Measurements from ENCODE around the gene PACRG. TPM values are rescaled to one million over a fixed set of nuclear protein-coding genes. Genes with fewer than 3 reads are reported as not detected.

PACRG gene
- total and polyA plus RNA-seq, 2 donors from 2014 or later = 7.4 to 20.0 TPM

DNA sequence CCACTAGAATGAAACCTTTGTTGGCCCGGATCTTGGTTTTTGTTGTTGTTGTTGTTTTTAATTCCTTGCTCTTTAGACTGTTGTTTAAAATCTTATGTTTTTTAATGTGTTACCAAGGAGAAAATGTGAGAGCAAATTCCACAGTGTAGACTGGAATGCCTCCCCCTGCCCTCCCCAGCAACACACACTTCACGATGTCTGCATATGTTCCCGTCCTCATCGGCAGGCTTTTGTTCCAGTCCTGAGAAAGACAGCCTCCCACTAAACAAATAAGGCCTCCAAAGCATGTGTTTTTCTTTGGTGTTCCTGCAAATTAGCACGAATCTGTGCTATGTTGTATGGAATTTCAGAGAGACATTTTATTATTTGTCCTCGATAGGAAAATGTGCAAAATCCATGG is 423.4 kb downstream of the PACRG start:
- TF ChIP-seq, protein P1, sequence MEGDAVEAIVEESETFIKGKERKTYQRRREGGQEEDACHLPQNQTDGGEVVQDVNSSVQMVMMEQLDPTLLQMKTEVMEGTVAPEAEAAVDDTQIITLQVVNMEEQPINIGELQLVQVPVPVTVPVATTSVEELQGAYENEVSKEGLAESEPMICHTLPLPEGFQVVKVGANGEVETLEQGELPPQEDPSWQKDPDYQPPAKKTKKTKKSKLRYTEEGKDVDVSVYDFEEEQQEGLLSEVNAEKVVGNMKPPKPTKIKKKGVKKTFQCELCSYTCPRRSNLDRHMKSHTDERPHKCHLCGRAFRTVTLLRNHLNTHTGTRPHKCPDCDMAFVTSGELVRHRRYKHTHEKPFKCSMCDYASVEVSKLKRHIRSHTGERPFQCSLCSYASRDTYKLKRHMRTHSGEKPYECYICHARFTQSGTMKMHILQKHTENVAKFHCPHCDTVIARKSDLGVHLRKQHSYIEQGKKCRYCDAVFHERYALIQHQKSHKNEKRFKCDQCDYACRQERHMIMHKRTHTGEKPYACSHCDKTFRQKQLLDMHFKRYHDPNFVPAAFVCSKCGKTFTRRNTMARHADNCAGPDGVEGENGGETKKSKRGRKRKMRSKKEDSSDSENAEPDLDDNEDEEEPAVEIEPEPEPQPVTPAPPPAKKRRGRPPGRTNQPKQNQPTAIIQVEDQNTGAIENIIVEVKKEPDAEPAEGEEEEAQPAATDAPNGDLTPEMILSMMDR (IDR thresholded peaks at IDR 0.05; ENCODE audit: borderline replicate concordance, extremely low read depth, insufficient read depth) = no peak
- peak in 3 of 5 donors; percentile 22 to 61 (median 37) for DNase-seq
- intact Hi-C loops (cut with DNase I) = no loop called here
- Histone ChIP-seq H3K9me3 (ENCODE audit: control insufficient read depth in 2 of 3, insufficient read depth in 1 of 3, low read length in 3 of 3) (no peaks in the 10 kb centered on the region), H3K27me3 (ENCODE audit: control insufficient read depth, insufficient read depth, low read length) (no peaks in the 10 kb centered on the region), H3K4me1 (ENCODE audit: control insufficient read depth in 2 of 3, insufficient read depth in 2 of 3, low read depth in 1 of 3, low read length in 3 of 3) (no peaks in the 10 kb centered on the region), H3K27ac (ENCODE audit: low read depth in 2 of 2, low read length in 2 of 2) (no peak overlapping the region), H3K36me3 (ENCODE audit: control insufficient read depth in 2 of 3, insufficient read depth in 3 of 3, low read length in 3 of 3) (no peaks in the 10 kb centered on the region), H3K4me3 (ENCODE audit: low read length in 3 of 3) (no peak overlapping the region), H3K9ac (ENCODE audit: low read length in 3 of 3) (no peak overlapping the region)
- FAIRE-seq = no peak

DNA sequence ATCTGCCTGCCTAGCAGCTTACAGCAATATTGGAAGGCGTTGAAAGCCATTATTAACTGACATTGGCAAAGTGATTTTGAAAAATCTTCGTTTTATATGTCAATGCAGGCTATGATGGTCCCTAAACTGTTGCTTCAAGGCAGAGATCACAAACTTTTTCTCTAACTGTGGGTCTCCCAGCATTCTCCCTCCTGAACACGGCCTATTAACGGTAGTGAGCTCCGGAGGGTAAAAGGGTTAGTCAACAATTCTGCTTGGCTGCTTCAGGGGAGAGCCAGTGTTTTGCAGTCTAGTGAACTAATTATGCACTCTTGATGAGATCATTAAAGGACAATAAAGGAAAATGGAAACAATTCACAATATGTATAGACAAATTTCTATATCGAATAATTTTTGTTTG is 424.9 kb downstream of the PACRG start:
- TF ChIP-seq, protein P1 (IDR thresholded peaks at IDR 0.05; ENCODE audit: borderline replicate concordance, extremely low read depth, insufficient read depth) = no peak
- Histone ChIP-seq H3K9me3 (ENCODE audit: control insufficient read depth in 2 of 3, insufficient read depth in 1 of 3, low read length in 3 of 3) (no peaks in the 10 kb centered on the region), H3K4me1 (ENCODE audit: control insufficient read depth in 2 of 3, insufficient read depth in 2 of 3, low read depth in 1 of 3, low read length in 3 of 3) (no peaks in the 10 kb centered on the region), H3K27me3 (ENCODE audit: control insufficient read depth, insufficient read depth, low read length) (no peaks in the 10 kb centered on the region), H3K36me3 (ENCODE audit: control insufficient read depth in 2 of 3, insufficient read depth in 3 of 3, low read length in 3 of 3) (no peaks in the 10 kb centered on the region), H3K9ac (ENCODE audit: low read length in 3 of 3) (no peak overlapping the region), H3K4me3 (ENCODE audit: low read length in 3 of 3) (no peak overlapping the region), H3K27ac (ENCODE audit: low read depth in 2 of 2, low read length in 2 of 2) (no peak overlapping the region)
- DNase-seq (no peak), FAIRE-seq (no peak)
- intact Hi-C loops (cut with DNase I) = no loop called here

DNA sequence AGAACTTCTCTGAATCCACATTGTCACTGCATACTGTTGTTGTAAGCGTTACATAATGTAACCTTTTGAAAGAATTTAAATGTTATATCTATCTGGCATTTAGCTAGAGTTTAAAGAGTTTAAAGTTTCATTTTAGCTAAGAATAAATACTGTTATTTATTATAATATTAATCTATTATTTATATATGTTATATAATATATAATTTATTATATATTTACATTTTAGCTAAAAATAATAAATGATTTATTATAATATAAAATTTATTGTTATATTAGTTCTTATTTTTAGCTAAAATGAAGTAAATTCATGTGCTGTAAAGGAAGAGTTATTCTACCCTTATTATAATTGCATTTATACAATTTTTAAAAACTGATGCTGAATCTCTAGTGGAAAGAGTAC is 431.3 kb downstream of the PACRG start:
- FAIRE-seq = peak; percentile 52
- DNase-seq = no peak
- Histone ChIP-seq H3K4me3 (ENCODE audit: low read length in 3 of 3) (no peak overlapping the region), H3K27me3 (ENCODE audit: control insufficient read depth, insufficient read depth, low read length) (no peaks in the 10 kb centered on the region), H3K36me3 (ENCODE audit: control insufficient read depth in 2 of 3, insufficient read depth in 3 of 3, low read length in 3 of 3) (no peaks in the 10 kb centered on the region), H3K27ac (ENCODE audit: low read depth in 2 of 2, low read length in 2 of 2) (no peak overlapping the region), H3K9ac (ENCODE audit: low read length in 3 of 3) (no peak overlapping the region), H3K9me3 (ENCODE audit: control insufficient read depth in 2 of 3, insufficient read depth in 1 of 3, low read length in 3 of 3) (no peaks in the 10 kb centered on the region), H3K4me1 (ENCODE audit: control insufficient read depth in 2 of 3, insufficient read depth in 2 of 3, low read depth in 1 of 3, low read length in 3 of 3) (no peaks in the 10 kb centered on the region)
- TF ChIP-seq, protein P1 (IDR thresholded peaks at IDR 0.05; ENCODE audit: borderline replicate concordance, extremely low read depth, insufficient read depth) = no peak
- intact Hi-C loops (cut with DNase I) = no loop called here

DNA sequence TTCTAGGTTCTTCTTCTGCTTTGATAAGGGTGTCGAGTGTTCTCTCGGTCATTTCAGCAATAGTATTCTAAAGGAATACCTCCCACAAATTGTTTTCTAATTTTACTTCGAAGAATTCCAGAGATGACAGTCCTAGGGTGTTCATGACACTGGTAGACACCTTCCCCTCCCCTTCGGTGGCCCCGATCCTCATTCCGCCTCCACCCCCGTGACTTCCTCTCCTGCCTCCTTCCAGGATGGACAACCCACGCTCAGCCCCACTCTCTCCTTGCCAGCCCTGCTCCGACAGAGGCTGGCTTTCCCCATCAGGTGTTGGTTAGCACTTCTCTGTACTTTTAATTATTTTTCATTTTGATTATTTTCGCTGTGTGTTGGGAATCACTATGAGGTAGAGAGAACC is 431.9 kb downstream of the PACRG start:
- DNase-seq (no peak), FAIRE-seq (no peak)
- TF ChIP-seq, protein P1 (IDR thresholded peaks at IDR 0.05; ENCODE audit: borderline replicate concordance, extremely low read depth, insufficient read depth) = no peak
- H3K4me1 ChIP-seq (ENCODE audit: control insufficient read depth in 2 of 3, insufficient read depth in 2 of 3, low read depth in 1 of 3, low read length in 3 of 3) = no peaks in the 10 kb centered on the region
- H3K9me3 ChIP-seq (ENCODE audit: control insufficient read depth in 2 of 3, insufficient read depth in 1 of 3, low read length in 3 of 3) = no peaks in the 10 kb centered on the region
- intact Hi-C loops (cut with DNase I) = no loop called here
- no peak overlapping the region for H3K4me3 ChIP-seq (ENCODE audit: low read length in 3 of 3)
- H3K27ac ChIP-seq (ENCODE audit: low read depth in 2 of 2, low read length in 2 of 2) = no peak overlapping the region
- H3K9ac ChIP-seq (ENCODE audit: low read length in 3 of 3) = no peak overlapping the region
- no peaks in the 10 kb centered on the region for H3K36me3 ChIP-seq (ENCODE audit: control insufficient read depth in 2 of 3, insufficient read depth in 3 of 3, low read length in 3 of 3)
- H3K27me3 ChIP-seq (ENCODE audit: control insufficient read depth, insufficient read depth, low read length) = no peaks in the 10 kb centered on the region

Measured in kidney (tissue), 14 donors.